IPS-NIHi7 (cell line): ENCODE measurements around the gene SRCAP.
A peak's percentile ranks its signal among the peaks of the same experiment; 100 is the strongest.
"Not testable (repeated sequence)": the region's sequence is repeated elsewhere in the genome, so short reads cannot be mapped to it uniquely, and the experiment has no call there.

ENCODE experiments used
- DNase-seq: peaks from one replicate; pipeline ENCODE4 v3.0.0; 2012; ENCODE audit warnings: mixed read lengths; ENCODE audit errors: extremely low spot score

Gene SRCAP

GRCh38 chr16:30698139-30698815, 694 bp upstream of the SRCAP start:
- DNase-seq: peak; percentile 96

- DNase-seq: no peak
These were observed 686 bp downstream of the SRCAP start for GRCh38 chr16:30699615-30700099.

- DNase-seq: no peak
These were observed 1.5 kb downstream of the SRCAP start for GRCh38 chr16:30700491-30700890.

- no peak for DNase-seq
These were observed 2.0 kb downstream of the SRCAP start for GRCh38 chr16:30700971-30701370.

GRCh38 chr16:30703071-30703470, 4.1 kb downstream of the SRCAP start:
- not testable (repeated sequence) for DNase-seq

GRCh38 chr16:30703971-30704370, 5.0 kb downstream of the SRCAP start:
- DNase-seq: no peak

- DNase-seq: no peak
These were observed 7.1 kb downstream of the SRCAP start for GRCh38 chr16:30706046-30706445.

- DNase-seq: no peak
These were observed 12.0 kb downstream of the SRCAP start for GRCh38 chr16:30710971-30711370.

- no peak for DNase-seq
These were observed 12.7 kb downstream of the SRCAP start for GRCh38 chr16:30711712-30712111.

GRCh38 chr16:30715750-30716445, 16.9 kb downstream of the SRCAP start:
- DNase-seq: no peak

- DNase-seq: no peak
These were observed 21.1 kb downstream of the SRCAP start for GRCh38 chr16:30720086-30720485.

- no peak for DNase-seq
These were observed 21.7 kb downstream of the SRCAP start for GRCh38 chr16:30720694-30721093.

GRCh38 chr16:30721167-30721566, 22.2 kb downstream of the SRCAP start:
- DNase-seq: no peak

- no peak for DNase-seq
These were observed 22.6 kb downstream of the SRCAP start for GRCh38 chr16:30721606-30722005.

- peak; percentile 38 for DNase-seq
These were observed 23.5 kb downstream of the SRCAP start for GRCh38 chr16:30722443-30722842.

GRCh38 chr16:30722916-30723315, 23.9 kb downstream of the SRCAP start:
- no peak for DNase-seq

- DNase-seq: no peak
These were observed 24.9 kb downstream of the SRCAP start for GRCh38 chr16:30723725-30724355.

GRCh38 chr16:30724641-30725417, 25.9 kb downstream of the SRCAP start:
- no peak for DNase-seq

GRCh38 chr16:30725418-30725792, 26.4 kb downstream of the SRCAP start:
- DNase-seq: no peak

GRCh38 chr16:30728321-30728720, 29.4 kb downstream of the SRCAP start:
- DNase-seq: no peak

GRCh38 chr16:30728899-30729672, 30.1 kb downstream of the SRCAP start:
- DNase-seq: no peak
